ENCODE results near the gene STIM1.

- TF ChIP-seq GATA2 (IDR thresholded peaks at IDR 0.05; ENCODE audit: low read depth, low read length) = no peak
- TF ChIP-seq GATA3 (IDR thresholded peaks at IDR 0.05; ENCODE audit: low read depth, low read length) = no peak
Measured at GRCh38 chr11:3916962-3917361, 61.5 kb downstream of the STIM1 start.
